ENCODE data around the gene DNAJA3. TPM values are rescaled to one million over a fixed set of nuclear protein-coding genes. Genes with fewer than 3 reads are reported as not detected.

The DNAJA3 gene
- polyA plus RNA-seq, 1 experiment, result 32.1 TPM

DNA sequence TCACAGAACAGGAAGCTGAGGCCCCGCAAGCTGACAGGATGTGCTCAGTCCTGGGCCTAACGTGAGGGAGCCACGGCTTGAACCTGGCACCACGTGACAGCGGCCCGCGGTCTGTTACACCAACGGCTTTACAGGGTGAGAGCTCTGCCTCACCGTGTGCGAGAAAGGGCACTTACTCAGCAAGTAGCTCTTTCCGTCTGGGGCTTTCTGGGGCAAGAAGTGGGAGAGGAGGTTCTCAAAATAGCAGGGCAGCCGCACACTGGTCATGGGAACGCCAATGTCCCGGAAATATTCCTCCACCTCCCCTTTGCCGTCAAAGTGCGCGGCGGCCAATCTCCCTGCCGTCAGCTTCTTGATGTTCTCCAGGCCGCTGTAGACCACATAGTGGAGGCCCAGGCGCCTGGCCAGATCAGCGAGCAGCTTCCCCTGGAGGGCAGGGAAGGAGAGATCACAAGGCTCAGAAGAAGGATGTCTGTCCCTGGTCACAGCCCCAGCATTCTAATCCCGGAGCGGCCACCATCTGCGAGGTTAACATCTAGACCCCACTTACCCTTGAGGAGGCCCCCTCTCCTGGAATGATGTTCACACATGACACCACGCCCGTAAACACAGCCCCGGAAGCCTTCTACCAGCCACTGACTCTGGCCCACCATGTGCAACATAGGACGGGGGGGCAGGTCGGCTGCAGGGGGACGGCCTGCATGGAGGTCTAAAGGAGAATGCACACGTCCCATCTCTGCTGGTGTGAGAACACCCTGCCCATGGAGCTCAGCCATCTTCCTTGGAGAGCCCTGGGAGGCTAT is 40.5 kb downstream of the DNAJA3 start:
- CTCF ChIA-PET, result no interaction called here
- Histone ChIP-seq H3K9me3 (ENCODE audit: control insufficient read depth, insufficient read depth, low read length) (no peaks in the 10 kb centered on the region; the same call in 1 of the 2 replicates), H3K27me3 (ENCODE audit: control insufficient read depth, insufficient read depth, low read length) (no peaks in the 10 kb centered on the region), H3K4me3 (ENCODE audit: low read depth, low read length) (no peak overlapping the region), H3K27ac (ENCODE audit: low read depth, low read length) (no peak overlapping the region)
- no peak for DNase-seq (ENCODE audit: low read depth, low spot score)
- TF ChIP-seq, protein P1, sequence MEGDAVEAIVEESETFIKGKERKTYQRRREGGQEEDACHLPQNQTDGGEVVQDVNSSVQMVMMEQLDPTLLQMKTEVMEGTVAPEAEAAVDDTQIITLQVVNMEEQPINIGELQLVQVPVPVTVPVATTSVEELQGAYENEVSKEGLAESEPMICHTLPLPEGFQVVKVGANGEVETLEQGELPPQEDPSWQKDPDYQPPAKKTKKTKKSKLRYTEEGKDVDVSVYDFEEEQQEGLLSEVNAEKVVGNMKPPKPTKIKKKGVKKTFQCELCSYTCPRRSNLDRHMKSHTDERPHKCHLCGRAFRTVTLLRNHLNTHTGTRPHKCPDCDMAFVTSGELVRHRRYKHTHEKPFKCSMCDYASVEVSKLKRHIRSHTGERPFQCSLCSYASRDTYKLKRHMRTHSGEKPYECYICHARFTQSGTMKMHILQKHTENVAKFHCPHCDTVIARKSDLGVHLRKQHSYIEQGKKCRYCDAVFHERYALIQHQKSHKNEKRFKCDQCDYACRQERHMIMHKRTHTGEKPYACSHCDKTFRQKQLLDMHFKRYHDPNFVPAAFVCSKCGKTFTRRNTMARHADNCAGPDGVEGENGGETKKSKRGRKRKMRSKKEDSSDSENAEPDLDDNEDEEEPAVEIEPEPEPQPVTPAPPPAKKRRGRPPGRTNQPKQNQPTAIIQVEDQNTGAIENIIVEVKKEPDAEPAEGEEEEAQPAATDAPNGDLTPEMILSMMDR (IDR thresholded peaks at IDR 0.05; ENCODE audit: low read depth, low read length), result no peak
- POLR2A ChIA-PET, result no interaction called here

GRCh38 chr16:4467916-4468315 is 42.2 kb downstream of the DNAJA3 start:
- Histone ChIP-seq H3K4me3 (ENCODE audit: low read depth, low read length) (no peak overlapping the region), H3K27me3 (ENCODE audit: control insufficient read depth, insufficient read depth, low read length) (no peaks in the 10 kb centered on the region), H3K9me3 (ENCODE audit: control insufficient read depth, insufficient read depth, low read length) (no peaks in the 10 kb centered on the region; the same call in 1 of the 2 replicates), H3K27ac (ENCODE audit: low read depth, low read length) (no peak overlapping the region)
- POLR2A ChIA-PET, result no interaction called here
- TF ChIP-seq, protein P1 (IDR thresholded peaks at IDR 0.05; ENCODE audit: low read depth, low read length), result no peak
- no peak for DNase-seq (ENCODE audit: low read depth, low spot score)
- CTCF ChIA-PET, result no interaction called here

GRCh38 chr16:4468972-4469371 is 43.3 kb downstream of the DNAJA3 start:
- CTCF ChIA-PET, result no interaction called here

GRCh38 chr16:4471869-4472268 is 46.2 kb downstream of the DNAJA3 start:
- ChIA-PET CTCF (no interaction called here), POLR2A (no interaction called here)
- H3K27ac ChIP-seq (ENCODE audit: low read depth, low read length), result no peak overlapping the region
- peaks cover 12% of the 10 kb centered on the region for H3K9me3 ChIP-seq (ENCODE audit: control insufficient read depth, insufficient read depth, low read length)
- DNase-seq (ENCODE audit: low read depth, low spot score), result no peak
- H3K27me3 ChIP-seq (ENCODE audit: control insufficient read depth, insufficient read depth, low read length), result no peaks in the 10 kb centered on the region
- H3K4me3 ChIP-seq (ENCODE audit: low read depth, low read length), result no peak overlapping the region
- TF ChIP-seq, protein P1 (IDR thresholded peaks at IDR 0.05; ENCODE audit: low read depth, low read length), result no peak

More at GRCh38 chr16:4468972-4469371, 43.3 kb downstream of the DNAJA3 start:
- H3K27me3 ChIP-seq (ENCODE audit: control insufficient read depth, insufficient read depth, low read length), result no peaks in the 10 kb centered on the region
- H3K4me3 ChIP-seq (ENCODE audit: low read depth, low read length), result no peak overlapping the region
- DNase-seq (ENCODE audit: low read depth, low spot score), result no peak
- TF ChIP-seq, protein P1 (IDR thresholded peaks at IDR 0.05; ENCODE audit: low read depth, low read length), result no peak
- H3K27ac ChIP-seq (ENCODE audit: low read depth, low read length), result no peak overlapping the region
- no peaks in the 10 kb centered on the region; the same call in 1 of the 2 replicates for H3K9me3 ChIP-seq (ENCODE audit: control insufficient read depth, insufficient read depth, low read length)
- POLR2A ChIA-PET, result no interaction called here

GRCh38 chr16:4472880-4473279 is 47.2 kb downstream of the DNAJA3 start:
- no peak for DNase-seq (ENCODE audit: low read depth, low spot score)
- ChIA-PET CTCF (interaction anchor here (0.6 kb wide), 2 partner anchors 33 to 75 kb away, joined by 3 read pairs; no protein-coding TSS in a partner anchor), POLR2A (no interaction called here)
- TF ChIP-seq, protein P1 (IDR thresholded peaks at IDR 0.05; ENCODE audit: low read depth, low read length), result no peak
- Histone ChIP-seq H3K9me3 (ENCODE audit: control insufficient read depth, insufficient read depth, low read length) (peaks cover 12% of the 10 kb centered on the region), H3K4me3 (ENCODE audit: low read depth, low read length) (no peak overlapping the region), H3K27ac (ENCODE audit: low read depth, low read length) (no peak overlapping the region), H3K27me3 (ENCODE audit: control insufficient read depth, insufficient read depth, low read length) (no peaks in the 10 kb centered on the region)
